ENCODE results near the gene FHL2.

- no peak for TF ChIP-seq CTCF (IDR thresholded peaks at IDR 0.05; ENCODE audit: low read length)
- TF ChIP-seq EZH2 (optimal IDR thresholded peaks at IDR 0.05; ENCODE audit: low read depth, low read length), result no peak
- TF ChIP-seq EZH2phosphoT487 (IDR thresholded peaks at IDR 0.05; ENCODE audit: low read length), result no peak
Measured at GRCh38 chr2:105442056-105442455, 43.2 kb upstream of the FHL2 start.

All from MM.1S (cell line).